Mucosa of rectum (tissue), 2 donors: Measurements from ENCODE around the gene FABP7.

Source experiments
- H3K27ac ChIP-seq, 2 donors: one replicate each; pipeline ENCODE4 v1.7.0; 2013; ENCODE audit warnings: inconsistent platforms in 2 of 2, low read depth in 2 of 2, low read length in 2 of 2
- H3K27me3 ChIP-seq, 2 donors: one replicate each; pipeline ENCODE4 v1.7.0; 2013; ENCODE audit warnings: low read length in 2 of 2; ENCODE audit not compliant: control insufficient read depth in 2 of 2, insufficient read depth in 2 of 2
- H3K36me3 ChIP-seq, 2 donors: one replicate each; pipeline ENCODE4 v1.7.0; 2013; ENCODE audit warnings: low read length in 2 of 2; ENCODE audit not compliant: control insufficient read depth in 2 of 2, insufficient read depth in 2 of 2
- H3K4me1 ChIP-seq, 2 donors: one replicate each; pipeline ENCODE4 v1.7.0; 2013; ENCODE audit warnings: low read length in 2 of 2, mild to moderate bottlenecking in 1 of 2; ENCODE audit not compliant: control insufficient read depth in 2 of 2, insufficient read depth in 2 of 2
- H3K4me3 ChIP-seq, 2 donors: one replicate each; pipeline ENCODE4 v1.7.0; 2013; ENCODE audit warnings: low read length in 2 of 2
- H3K9ac ChIP-seq, 2 donors: one replicate each; pipeline ENCODE4 v1.7.0; 2013; ENCODE audit warnings: low read length in 2 of 2, low read depth in 1 of 2, mild to moderate bottlenecking in 1 of 2
- H3K9me3 ChIP-seq, 2 donors: one replicate each; pipeline ENCODE4 v1.7.0; 2013; ENCODE audit warnings: low read length in 2 of 2; ENCODE audit not compliant: control insufficient read depth in 2 of 2
- donor health status: healthy.
- donor health status: Normal muscosa, but diverticular disease.

The FABP7 gene

DNA sequence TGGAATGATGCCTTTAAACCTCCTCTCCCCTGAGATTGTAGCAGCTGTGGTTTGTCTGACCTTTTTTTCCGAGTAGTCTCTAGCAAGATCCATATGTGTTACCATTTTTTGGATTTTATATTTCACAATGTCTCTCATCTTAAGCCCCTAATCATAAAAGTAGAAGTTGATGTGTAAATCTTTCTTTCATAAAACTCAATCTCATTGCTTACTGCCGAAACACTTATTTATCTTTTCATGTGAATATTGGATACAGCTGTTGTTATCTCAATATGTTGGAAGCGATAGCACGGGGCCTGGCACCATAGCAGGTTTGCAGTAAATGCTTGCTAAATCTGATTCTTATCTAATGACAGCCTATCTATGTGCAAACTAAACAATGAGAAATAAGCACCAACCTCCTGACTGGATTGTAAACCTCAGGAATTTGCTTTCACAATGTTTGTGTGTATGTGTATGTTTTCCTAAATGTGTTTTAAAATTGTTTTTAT, 23.7 kb downstream of the FABP7 start:
- H3K4me1 ChIP-seq = peaks cover 17 to 23% of the 10 kb centered on the region in 2 donors
- H3K9me3 ChIP-seq = no peaks in the 10 kb centered on the region
- H3K9ac ChIP-seq = no peak overlapping the region
- H3K4me3 ChIP-seq = no peak overlapping the region
- peaks cover 10 to 13% of the 10 kb centered on the region in 2 donors for H3K36me3 ChIP-seq
- no peak overlapping the region for H3K27ac ChIP-seq
- no peaks in the 10 kb centered on the region for H3K27me3 ChIP-seq

GRCh38 chr6:122804962-122805485, 25.5 kb downstream of the FABP7 start:
- H3K9ac ChIP-seq = no peak overlapping the region
- H3K4me1 ChIP-seq = peaks cover 5 to 9% of the 10 kb centered on the region in 2 donors
- no peaks in the 10 kb centered on the region for H3K9me3 ChIP-seq
- no peaks in the 10 kb centered on the region for H3K27me3 ChIP-seq
- peaks cover 10 to 13% of the 10 kb centered on the region in 2 donors for H3K36me3 ChIP-seq
- H3K27ac ChIP-seq = no peak overlapping the region
- H3K4me3 ChIP-seq = no peak overlapping the region

- H3K4me3 ChIP-seq = no peak overlapping the region
- no peak overlapping the region for H3K27ac ChIP-seq
- no peaks in the 10 kb centered on the region for H3K9me3 ChIP-seq
- H3K9ac ChIP-seq = no peak overlapping the region
- H3K27me3 ChIP-seq = no peaks in the 10 kb centered on the region
- H3K36me3 ChIP-seq = peaks cover 8 to 16% of the 10 kb centered on the region in 2 donors
- peaks cover 0 to 3% of the 10 kb centered on the region in 2 donors for H3K4me1 ChIP-seq
Measured at GRCh38 chr6:122806291-122806690, 26.8 kb downstream of the FABP7 start.

GRCh38 chr6:122808121-122808885, 28.8 kb downstream of the FABP7 start:
- H3K27ac ChIP-seq = no peak overlapping the region
- no peaks in the 10 kb centered on the region for H3K9me3 ChIP-seq
- H3K4me3 ChIP-seq = no peak overlapping the region
- H3K36me3 ChIP-seq = peaks cover 8 to 16% of the 10 kb centered on the region in 2 donors
- no peaks in the 10 kb centered on the region for H3K27me3 ChIP-seq
- H3K4me1 ChIP-seq = no peaks in the 10 kb centered on the region
- no peak overlapping the region for H3K9ac ChIP-seq

GRCh38 chr6:122809001-122809400, 29.5 kb downstream of the FABP7 start:
- no peaks in the 10 kb centered on the region for H3K4me1 ChIP-seq
- H3K27me3 ChIP-seq = no peaks in the 10 kb centered on the region
- no peaks in the 10 kb centered on the region for H3K9me3 ChIP-seq
- peaks cover 8 to 16% of the 10 kb centered on the region in 2 donors for H3K36me3 ChIP-seq
- H3K4me3 ChIP-seq = no peak overlapping the region
- no peak overlapping the region for H3K27ac ChIP-seq
- H3K9ac ChIP-seq = no peak overlapping the region

DNA sequence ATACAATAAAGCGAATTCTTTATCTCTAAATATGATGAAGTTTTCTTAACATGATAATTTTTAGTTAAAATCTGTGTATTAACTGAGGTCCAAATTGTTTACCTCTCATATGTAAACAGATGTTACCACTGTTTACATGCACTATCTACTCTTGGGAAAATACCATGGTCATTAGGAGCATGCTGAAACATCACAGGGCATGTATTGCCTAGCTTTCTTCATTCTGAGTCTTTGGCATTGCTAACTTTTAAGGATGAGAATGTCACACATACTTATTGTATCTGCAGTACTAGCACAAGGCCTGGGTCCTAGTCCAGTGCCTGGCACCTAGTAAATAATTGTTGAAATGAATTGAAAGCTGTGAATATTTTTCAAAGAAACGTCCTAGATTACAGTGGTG, 30.2 kb downstream of the FABP7 start:
- no peak overlapping the region for H3K4me3 ChIP-seq
- no peaks in the 10 kb centered on the region for H3K9me3 ChIP-seq
- H3K27me3 ChIP-seq = no peaks in the 10 kb centered on the region
- peaks cover 8 to 15% of the 10 kb centered on the region in 2 donors for H3K36me3 ChIP-seq
- H3K4me1 ChIP-seq = no peaks in the 10 kb centered on the region
- no peak overlapping the region for H3K9ac ChIP-seq
- H3K27ac ChIP-seq = no peak overlapping the region

DNA sequence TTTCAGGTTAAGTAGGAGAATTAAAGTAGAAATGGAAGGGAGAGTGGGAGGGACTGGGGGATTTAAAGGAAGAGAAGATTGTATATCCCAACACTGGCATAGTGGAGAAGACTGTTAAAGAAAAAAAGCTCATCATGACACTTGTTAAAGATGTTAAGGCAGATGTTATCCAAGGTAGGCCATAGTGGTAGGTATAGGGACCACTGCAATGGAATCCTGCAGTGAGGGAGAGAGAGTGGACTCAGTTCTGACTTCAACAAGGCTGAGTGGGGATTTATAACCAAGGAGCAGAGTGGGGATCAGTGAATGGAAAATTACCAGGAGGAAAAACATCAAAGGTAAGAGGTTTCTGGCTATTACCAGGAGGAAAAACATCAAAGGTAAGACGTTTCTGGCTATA, 30.7 kb downstream of the FABP7 start:
- Histone ChIP-seq H3K4me1 (no peaks in the 10 kb centered on the region), H3K27me3 (no peaks in the 10 kb centered on the region), H3K27ac (no peak overlapping the region), H3K9ac (no peak overlapping the region), H3K9me3 (no peaks in the 10 kb centered on the region), H3K36me3 (peaks cover 5 to 10% of the 10 kb centered on the region in 2 donors), H3K4me3 (no peak overlapping the region)

DNA sequence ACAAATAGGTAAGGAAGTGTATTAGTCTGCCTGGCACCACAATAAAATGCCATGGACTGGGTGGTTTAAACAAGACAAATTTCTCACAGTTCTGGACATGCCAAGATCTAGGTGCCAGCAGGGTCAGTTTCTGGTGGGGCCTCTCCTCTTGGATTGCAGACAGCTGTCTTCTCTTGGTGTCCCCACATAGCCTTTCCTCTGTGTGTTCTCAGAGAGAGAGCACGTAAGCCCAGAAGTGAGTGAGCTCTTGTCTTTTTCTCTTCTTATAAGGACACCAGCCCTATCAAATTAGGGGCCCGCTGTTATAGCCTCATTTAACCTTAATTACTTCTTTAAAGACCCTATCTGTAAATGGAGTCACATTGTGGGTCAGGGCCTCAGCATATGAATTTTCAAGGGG, 37.8 kb downstream of the FABP7 start:
- H3K27ac ChIP-seq = no peak overlapping the region
- H3K4me3 ChIP-seq = no peak overlapping the region
- no peak overlapping the region for H3K9ac ChIP-seq
- H3K9me3 ChIP-seq = no peaks in the 10 kb centered on the region
- no peaks in the 10 kb centered on the region for H3K36me3 ChIP-seq
- H3K4me1 ChIP-seq = no peaks in the 10 kb centered on the region
- H3K27me3 ChIP-seq = no peaks in the 10 kb centered on the region

- Histone ChIP-seq H3K27ac (no peak overlapping the region), H3K27me3 (no peaks in the 10 kb centered on the region), H3K9me3 (no peaks in the 10 kb centered on the region), H3K9ac (no peak overlapping the region), H3K4me1 (no peaks in the 10 kb centered on the region), H3K36me3 (no peaks in the 10 kb centered on the region), H3K4me3 (no peak overlapping the region)
Measured at GRCh38 chr6:122817766-122818165, 38.2 kb downstream of the FABP7 start.

GRCh38 chr6:122818866-122819265, 39.4 kb downstream of the FABP7 start:
- Histone ChIP-seq H3K9me3 (no peaks in the 10 kb centered on the region), H3K9ac (no peak overlapping the region)

More at GRCh38 chr6:122818866-122819265, 39.4 kb downstream of the FABP7 start:
- H3K4me1 ChIP-seq = no peaks in the 10 kb centered on the region
- no peaks in the 10 kb centered on the region for H3K36me3 ChIP-seq
- H3K27ac ChIP-seq = no peak overlapping the region
- H3K4me3 ChIP-seq = no peak overlapping the region
- H3K27me3 ChIP-seq = no peaks in the 10 kb centered on the region
